Measurements from ENCODE around the gene UCN3. TPM values are rescaled to one million over a fixed set of nuclear protein-coding genes. Genes with fewer than 3 reads are reported as not detected.

The UCN3 gene
- total and polyA plus RNA-seq, 3 donors from 2014 or later: not detected

GRCh38 chr10:5418584-5418983 is 53.8 kb downstream of the UCN3 start:
- Histone ChIP-seq H3K36me3 (ENCODE audit: low read depth, missing control alignments) (no peaks in the 10 kb centered on the region), H3K9me3 (no peaks in the 10 kb centered on the region), H3K27me3 (no peaks in the 10 kb centered on the region), H3K4me3 (no peak overlapping the region), H3K27ac (no peak overlapping the region), H3K4me1 (no peaks in the 10 kb centered on the region)
- no peak for TF ChIP-seq CTCF (IDR thresholded peaks at IDR 0.05)
- TF ChIP-seq POLR2A (IDR thresholded peaks at IDR 0.05): no peak
- no peak for DNase-seq
- intact Hi-C loops (cut with DNase I; ENCODE audit: low total_unique reads): no loop called here

GRCh38 chr10:5419466-5420094 is 54.8 kb downstream of the UCN3 start:
- no peak overlapping the region for H3K4me3 ChIP-seq
- intact Hi-C loops (cut with DNase I; ENCODE audit: low total_unique reads): no loop called here
- no peak overlapping the region for H3K27ac ChIP-seq
- TF ChIP-seq POLR2A (IDR thresholded peaks at IDR 0.05) (no peak), CTCF (IDR thresholded peaks at IDR 0.05) (no peak)
- no peaks in the 10 kb centered on the region for H3K27me3 ChIP-seq
- no peaks in the 10 kb centered on the region for H3K4me1 ChIP-seq
- 92 to 94% methylated on average over 3 of the region's 3 CpGs for WGBS, 2 donors
- no peaks in the 10 kb centered on the region for H3K9me3 ChIP-seq
- DNase-seq: no peak
- no peaks in the 10 kb centered on the region for H3K36me3 ChIP-seq (ENCODE audit: low read depth, missing control alignments)

GRCh38 chr10:5423771-5424170 is 59.0 kb downstream of the UCN3 start:
- Histone ChIP-seq H3K4me3 (no peak overlapping the region), H3K36me3 (ENCODE audit: low read depth, missing control alignments) (no peaks in the 10 kb centered on the region), H3K4me1 (no peaks in the 10 kb centered on the region), H3K27me3 (no peaks in the 10 kb centered on the region), H3K9me3 (no peaks in the 10 kb centered on the region), H3K27ac (no peak overlapping the region)
- TF ChIP-seq CTCF (IDR thresholded peaks at IDR 0.05): no peak
- TF ChIP-seq POLR2A (IDR thresholded peaks at IDR 0.05): no peak
- intact Hi-C loops (cut with DNase I; ENCODE audit: low total_unique reads): no loop called here
- 29 to 31% methylated on average over 2 of the region's 2 CpGs for WGBS, 2 donors
- DNase-seq: no peak

Other genes starting within 250 kb of the UCN3 start
- gene AKR1C8, start 179.8 kb upstream of the UCN3 start, total RNA-seq: 1 to 10 TPM; 4.3 to 7.5 TPM
- 0.33 TPM for gene AKR1C8, start 179.8 kb upstream of the UCN3 start, polyA plus RNA-seq (ENCODE audit: insufficient read depth, low read depth, low replicate concordance)
- under 1 TPM; 0.37 to 0.63 TPM for gene AKR1C4, start 168.1 kb upstream of the UCN3 start, total RNA-seq
- 1.9 TPM for gene AKR1C4, start 168.1 kb upstream of the UCN3 start, polyA plus RNA-seq (ENCODE audit: insufficient read depth, low read depth, low replicate concordance)
- gene TUBAL3, start 39.9 kb downstream of the UCN3 start, total RNA-seq: 1 to 10 TPM in 1 of 2 donors, under 1 TPM in 1; 0.93 to 2.5 TPM
- gene TUBAL3, start 39.9 kb downstream of the UCN3 start, polyA plus RNA-seq (ENCODE audit: insufficient read depth, low read depth, low replicate concordance): 5.3 TPM
- gene NET1, start 47.6 kb downstream of the UCN3 start, total RNA-seq: 10 to 100 TPM; 39.9 to 40.7 TPM
- gene NET1, start 47.6 kb downstream of the UCN3 start, polyA plus RNA-seq (ENCODE audit: insufficient read depth, low read depth, low replicate concordance): 29.7 TPM
- under 1 TPM in 1 of 2 donors, not detected in 1; 0.50 TPM for gene CALML5, start 134.6 kb downstream of the UCN3 start, total RNA-seq
- gene CALML5, start 134.6 kb downstream of the UCN3 start, polyA plus RNA-seq (ENCODE audit: insufficient read depth, low read depth, low replicate concordance): not detected
- under 1 TPM; 0.19 to 0.63 TPM for gene CALML3, start 160.0 kb downstream of the UCN3 start, total RNA-seq
- gene CALML3, start 160.0 kb downstream of the UCN3 start, polyA plus RNA-seq (ENCODE audit: insufficient read depth, low read depth, low replicate concordance): 1.5 TPM

Data from testis (tissue), 3 donors.